Gastroesophageal sphincter (tissue), 3 donors: ENCODE measurements around the gene BOK.

Source experiments
- CTCF ChIP-seq, 4 experiments: fragments of 200-600 bp in 2 of 4; fragments of 450-650 bp in 2 of 4; sonication (generic) in 1 of 4; IDR thresholded peaks; one replicate each; pipeline ENCODE4 v1.5.1; 2017 to 2019; ENCODE audit warnings: antibody characterized with exemption in 4 of 4, mild to moderate bottlenecking in 2 of 4, moderate library complexity in 2 of 4
- EP300 ChIP-seq: sonication (generic); formaldehyde crosslinking; IDR thresholded peaks from one replicate; pipeline ENCODE4 v1.6.1; 2017; ENCODE audit warnings: antibody characterized with exemption, mild to moderate bottlenecking
- POLR2A ChIP-seq, 2 donors: fragments of 450-650 bp; IDR thresholded peaks; one replicate each; pipeline ENCODE4 v1.6.1; 2017; ENCODE audit warnings: antibody characterized with exemption in 2 of 2, mild to moderate bottlenecking in 2 of 2, moderate library complexity in 1 of 2

DNA sequence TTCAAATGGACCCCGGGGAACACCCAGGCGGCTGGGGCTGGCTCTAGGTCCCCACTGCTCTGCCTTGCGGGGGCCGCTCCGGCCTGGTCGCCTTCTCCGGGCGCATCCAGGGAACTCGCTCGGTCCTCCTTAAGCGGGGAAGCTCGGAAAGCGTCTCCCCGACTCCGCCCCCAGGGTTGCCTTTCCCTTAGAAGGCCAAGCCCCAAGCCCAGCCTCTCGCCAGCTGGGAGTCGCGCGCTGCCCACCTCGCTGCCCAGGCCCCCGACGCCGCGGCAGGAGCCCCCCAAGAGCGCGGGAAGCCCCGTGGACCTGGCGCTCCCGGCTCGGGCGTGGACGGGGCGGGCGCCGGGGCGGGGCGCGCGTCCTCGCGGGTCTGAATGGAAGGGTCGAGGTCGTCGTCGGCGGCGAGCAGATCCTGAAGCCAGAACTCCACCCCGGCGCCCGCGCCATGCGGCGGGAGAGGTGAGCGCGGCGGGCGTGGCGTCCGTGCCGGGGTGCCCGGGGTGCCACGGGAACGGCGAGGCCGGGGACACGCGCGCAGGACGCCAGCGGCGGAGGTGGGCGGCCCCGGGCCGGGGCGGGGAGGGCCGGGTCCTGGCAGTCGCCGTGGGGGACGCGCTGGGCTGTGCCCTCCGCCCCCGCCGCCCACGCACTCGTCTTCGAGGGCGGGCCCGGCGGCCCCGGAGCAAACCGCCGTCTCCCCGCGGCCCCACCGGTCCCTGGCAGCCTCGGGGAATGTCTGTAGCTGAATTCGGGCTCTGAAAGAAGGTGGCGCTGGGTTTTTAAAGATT lies at the start of gene BOK:
- TF ChIP-seq CTCF (IDR thresholded peaks at IDR 0.05) (peak in 1 of 4 experiments; percentile 6), POLR2A (IDR thresholded peaks at IDR 0.05) (peak in 1 of 2 donors; percentile 9), EP300 (no peak)
